GM12864 (cell line): Measurements from ENCODE around the gene CS.
"Not testable (repeated sequence)": the region's sequence is repeated elsewhere in the genome, so short reads cannot be mapped to it uniquely, and the experiment has no call there.

Experiments used
- DNase-seq: peaks from one replicate; pipeline ENCODE4 v3.0.0-alpha.2; 2011; ENCODE audit warnings: low read depth
- H3K4me3 ChIP-seq: 2 replicates; pipeline ENCODE4 v1.5.1; 2011; ENCODE audit warnings: mild to moderate bottlenecking, low read depth, low read length, control low read depth
- CTCF ChIP-seq: IDR thresholded peaks from 2 replicates; pipeline ENCODE4 v1.5.1; 2011; ENCODE audit warnings: low read depth, mild to moderate bottlenecking, moderate library complexity, low read length, control low read depth, inconsistent platforms; ENCODE audit errors: missing control alignments

The CS gene

GRCh38 chr12:56266693-56267442 lies 33.3 kb downstream of the CS start, which contains the start of gene COQ10A:
Gene COQ10A, plus strand, starts transcription at chr12:56266942. Its CDS starts 177 bp downstream, at chr12:56267119.
- peak; percentile 50 for TF ChIP-seq CTCF
- DNase-seq, result peak; percentile 53
- peak within 1 kb of the TSS; percentile 66 for H3K4me3 ChIP-seq

GRCh38 chr12:56266068-56266692 lies 34.0 kb downstream of the CS start:
- DNase-seq, result not testable (repeated sequence)
- H3K4me3 ChIP-seq, result peak overlapping the region; percentile 66

- not testable (repeated sequence) for H3K4me3 ChIP-seq, DNase-seq
- TF ChIP-seq CTCF, result peak; percentile 8
These were observed 37.2 kb downstream of the CS start for GRCh38 chr12:56262955-56263354.

GRCh38 chr12:56261503-56262232 lies 38.5 kb downstream of the CS start:
- no peak for TF ChIP-seq CTCF
- H3K4me3 ChIP-seq, result no peak overlapping the region
- DNase-seq, result no peak

GRCh38 chr12:56260921-56261320 lies 39.2 kb downstream of the CS start:
- DNase-seq, result no peak
- no peak overlapping the region for H3K4me3 ChIP-seq
- no peak for TF ChIP-seq CTCF

- H3K4me3 ChIP-seq, result no peak overlapping the region
- no peak for TF ChIP-seq CTCF
- DNase-seq, result no peak
These were observed 39.8 kb downstream of the CS start for GRCh38 chr12:56260380-56260779.

- DNase-seq, result no peak
- TF ChIP-seq CTCF, result no peak
- H3K4me3 ChIP-seq, result peak overlapping the region; percentile 57
These were observed 41.3 kb downstream of the CS start for GRCh38 chr12:56258820-56259183.
